SKM-1 (cell line): Measurements from ENCODE around the gene PRPF8.

Experiments used
- DNase-seq: peaks from one replicate; lab custom pipeline; 2025; ENCODE audit not compliant: unreplicated experiment; lab: John Stamatoyannopoulos, UW

PRPF8 gene

GRCh38 chr17:1627982-1628855 lies 56.4 kb downstream of the PRPF8 start, which contains the start of gene SLC43A2:
TSS of gene SLC43A2 (minus strand) at chr17:1628834. CDS start at chr17:1627874, 960 bp downstream.
- no peak for DNase-seq

GRCh38 chr17:1627182-1627981 lies 57.3 kb downstream of the PRPF8 start:
- peak; percentile 74 for DNase-seq

- DNase-seq = no peak
Measured at GRCh38 chr17:1626333-1626732, 58.3 kb downstream of the PRPF8 start.

- DNase-seq = no peak
Measured at GRCh38 chr17:1625581-1625980, 59.1 kb downstream of the PRPF8 start.

- no peak for DNase-seq
Measured at GRCh38 chr17:1625053-1625452, 59.6 kb downstream of the PRPF8 start.

- no peak for DNase-seq
Measured at GRCh38 chr17:1624650-1625049, 60.0 kb downstream of the PRPF8 start.

GRCh38 chr17:1623057-1623630 lies 61.5 kb downstream of the PRPF8 start:
- DNase-seq = no peak

GRCh38 chr17:1621273-1621954 lies 63.3 kb downstream of the PRPF8 start:
- DNase-seq = no peak

- DNase-seq = no peak
Measured at GRCh38 chr17:1620486-1620885, 64.2 kb downstream of the PRPF8 start.

- DNase-seq = no peak
Measured at GRCh38 chr17:1617620-1618174, 67.0 kb downstream of the PRPF8 start.

GRCh38 chr17:1616101-1616500 lies 68.6 kb downstream of the PRPF8 start:
- no peak for DNase-seq

- DNase-seq = no peak
Measured at GRCh38 chr17:1612400-1612799, 72.3 kb downstream of the PRPF8 start.

- DNase-seq = no peak
Measured at GRCh38 chr17:1611715-1612114, 73.0 kb downstream of the PRPF8 start.

GRCh38 chr17:1608676-1609075 lies 76.0 kb downstream of the PRPF8 start:
- no peak for DNase-seq

- no peak for DNase-seq
Measured at GRCh38 chr17:1607971-1608320, 76.7 kb downstream of the PRPF8 start.

- DNase-seq = no peak
Measured at GRCh38 chr17:1606352-1606985, 78.2 kb downstream of the PRPF8 start.

GRCh38 chr17:1605681-1606351 lies 78.9 kb downstream of the PRPF8 start:
- no peak for DNase-seq

- no peak for DNase-seq
Measured at GRCh38 chr17:1604831-1605528, 79.7 kb downstream of the PRPF8 start.

- no peak for DNase-seq
Measured at GRCh38 chr17:1601571-1601970, 83.1 kb downstream of the PRPF8 start.
